Measurements from ENCODE around the gene RAP1GAP2. TPM values are rescaled to one million over a fixed set of nuclear protein-coding genes. Genes with fewer than 3 reads are reported as not detected.

RAP1GAP2 gene
- total and polyA plus RNA-seq, 7 donors, result 4.8 to 14.7 (median 12.5) TPM

GRCh38 chr17:2751491-2751890, 44.7 kb upstream of the RAP1GAP2 start:
- H3K9me3 ChIP-seq, result no peaks in the 10 kb centered on the region
- no peak for DNase-seq
- TF ChIP-seq POLR2AphosphoS5 (IDR thresholded peaks at IDR 0.05) (no peak), EP300 (IDR thresholded peaks at IDR 0.05) (no peak), POLR2A (IDR thresholded peaks at IDR 0.05) (no peak)
- H3K4me1 ChIP-seq, result peaks cover 0 to 19% (median 18%) of the 10 kb centered on the region in 4 donors
- no peak overlapping the region for H3K4me3 ChIP-seq
- 83 to 93% methylated on average over 2 of the region's 2 CpGs for WGBS, 2 donors
- H3K27ac ChIP-seq, result no peak overlapping the region
- peaks cover 22 to 92% (median 45%) of the 10 kb centered on the region in 3 donors for H3K27me3 ChIP-seq
- intact Hi-C loops (cut with DNase I), result no loop called here
- no peaks in the 10 kb centered on the region for H3K36me3 ChIP-seq

GRCh38 chr17:2755891-2756724, 40.1 kb upstream of the RAP1GAP2 start:
- Histone ChIP-seq H3K9me3 (no peaks in the 10 kb centered on the region), H3K27me3 (peaks cover 20 to 77% (median 37%) of the 10 kb centered on the region in 3 donors), H3K4me3 (peak overlapping the region in 3 of 4 donors; percentile 25 to 45 (median 41)), H3K4me1 (peaks cover 0 to 12% (median 7%) of the 10 kb centered on the region in 4 donors), H3K27ac (no peak overlapping the region), H3K36me3 (no peaks in the 10 kb centered on the region)
- DNase-seq, result no peak
- WGBS, 2 donors, result 3 to 14% methylated on average over 46 of the region's 46 CpGs
- no peak for TF ChIP-seq POLR2A (IDR thresholded peaks at IDR 0.05)
- no peak for TF ChIP-seq EP300 (IDR thresholded peaks at IDR 0.05)
- TF ChIP-seq POLR2AphosphoS5 (IDR thresholded peaks at IDR 0.05), result no peak
- no peak for TF ChIP-seq CTCF (IDR thresholded peaks at IDR 0.05)
- intact Hi-C loops (cut with DNase I), result no loop called here

DNA sequence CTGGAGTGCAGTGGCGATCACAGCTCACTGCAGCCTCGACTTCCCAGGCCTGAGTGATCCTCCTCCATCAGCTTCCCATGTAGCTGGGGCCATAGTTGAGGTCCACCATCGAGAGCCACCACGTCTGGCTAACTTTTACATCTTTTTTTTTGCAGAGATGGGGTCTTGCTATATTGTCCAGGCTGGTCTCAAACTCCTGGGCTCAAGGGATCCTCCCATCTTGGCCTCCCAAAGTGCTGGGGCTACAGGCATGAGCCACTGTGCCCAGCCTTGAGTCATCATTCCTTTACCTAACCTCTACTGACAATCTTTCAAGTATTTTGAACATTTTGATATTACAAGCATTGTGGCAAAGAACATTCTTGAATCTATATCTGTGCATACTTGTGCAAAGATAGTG, 37.4 kb upstream of the RAP1GAP2 start:
- no peak for DNase-seq
- intact Hi-C loops (cut with DNase I), result no loop called here
- Histone ChIP-seq H3K9me3 (no peaks in the 10 kb centered on the region), H3K27ac (no peak overlapping the region), H3K4me1 (peaks cover 0 to 12% (median 7%) of the 10 kb centered on the region in 4 donors), H3K4me3 (no peak overlapping the region), H3K36me3 (no peaks in the 10 kb centered on the region), H3K27me3 (peaks cover 20 to 53% (median 37%) of the 10 kb centered on the region in 3 donors)
- WGBS, 2 donors, result 76 to 84% methylated on average over 4 of the region's 4 CpGs
- TF ChIP-seq EP300 (IDR thresholded peaks at IDR 0.05) (no peak), POLR2A (IDR thresholded peaks at IDR 0.05) (no peak), POLR2AphosphoS5 (IDR thresholded peaks at IDR 0.05) (no peak), CTCF (IDR thresholded peaks at IDR 0.05) (no peak)

- no peak for DNase-seq
- TF ChIP-seq CTCF (IDR thresholded peaks at IDR 0.05) (no peak), EP300 (IDR thresholded peaks at IDR 0.05) (no peak), POLR2AphosphoS5 (IDR thresholded peaks at IDR 0.05) (no peak), POLR2A (IDR thresholded peaks at IDR 0.05) (no peak)
- 71 to 82% methylated on average over 12 of the region's 12 CpGs for WGBS, 2 donors
- H3K27me3 ChIP-seq, result peaks cover 0 to 29% (median 8%) of the 10 kb centered on the region in 3 donors
- H3K4me3 ChIP-seq, result no peak overlapping the region
- no peaks in the 10 kb centered on the region for H3K9me3 ChIP-seq
- no peak overlapping the region for H3K27ac ChIP-seq
- intact Hi-C loops (cut with DNase I), result no loop called here
- no peaks in the 10 kb centered on the region for H3K36me3 ChIP-seq
- H3K4me1 ChIP-seq, result no peaks in the 10 kb centered on the region
These were observed 26.1 kb upstream of the RAP1GAP2 start for GRCh38 chr17:2770129-2770528.

DNA sequence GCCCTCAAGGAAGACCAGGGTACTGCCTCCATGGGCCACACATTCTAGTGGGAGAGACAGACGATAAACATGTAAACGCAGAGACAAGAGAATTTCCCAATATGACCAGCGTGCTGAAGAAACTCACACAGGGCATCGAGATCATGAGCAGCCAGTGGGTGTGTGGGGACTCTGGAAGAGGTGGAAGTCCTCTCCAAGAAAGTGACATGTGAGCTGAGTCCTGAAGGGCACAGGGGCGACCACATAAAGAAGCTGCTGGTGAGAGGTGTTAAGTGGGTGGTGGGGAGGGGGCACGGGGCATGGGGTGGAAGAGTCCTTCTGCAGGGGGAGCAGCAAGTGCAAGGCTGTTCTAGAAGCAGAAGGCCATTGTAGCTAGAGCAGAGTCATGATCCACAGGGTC, 21.0 kb upstream of the RAP1GAP2 start:
- Histone ChIP-seq H3K4me3 (no peak overlapping the region), H3K36me3 (no peaks in the 10 kb centered on the region), H3K9me3 (no peaks in the 10 kb centered on the region), H3K4me1 (peaks cover 0 to 12% (median 11%) of the 10 kb centered on the region in 4 donors), H3K27ac (no peak overlapping the region), H3K27me3 (peaks cover 9 to 63% (median 35%) of the 10 kb centered on the region in 3 donors)
- TF ChIP-seq EP300 (IDR thresholded peaks at IDR 0.05), result no peak
- DNase-seq, result no peak
- 83 to 94% methylated on average over 6 of the region's 6 CpGs for WGBS, 2 donors
- intact Hi-C loops (cut with DNase I), result no loop called here

Data from sigmoid colon (tissue), 7 donors.